Ascending aorta (tissue), 2 donors: Measurements from ENCODE around the gene GZMM. TPM values are rescaled to one million over a fixed set of nuclear protein-coding genes. Genes with fewer than 3 reads are reported as not detected.
"Not testable (repeated sequence)": the region's sequence is repeated elsewhere in the genome, so short reads cannot be mapped to it uniquely, and the experiment has no call there.

Experiments used
- DNase-seq, 2 donors: peaks; one replicate each; pipeline ENCODE4 v3.0.0-alpha.2; 2019; ENCODE audit warnings: low spot score in 2 of 2
- H3K27ac ChIP-seq, 2 donors: fragments of 200-600 bp; sonication (generic); one replicate each; pipeline ENCODE4 v1.5.1; 2016 to 2017; ENCODE audit warnings: mild to moderate bottlenecking in 1 of 2
- H3K27me3 ChIP-seq: fragments of 200-600 bp; sonication (generic); one replicate; pipeline ENCODE4 v1.5.1; 2017
- H3K36me3 ChIP-seq, 2 donors: fragments of 200-600 bp; sonication (generic); one replicate each; pipeline ENCODE4 v1.5.1; 2016
- H3K4me1 ChIP-seq, 2 donors: fragments of 200-600 bp; sonication (generic); one replicate each; pipeline ENCODE4 v1.5.1; 2016 to 2017; ENCODE audit warnings: mild to moderate bottlenecking in 1 of 2
- H3K4me3 ChIP-seq, 2 donors: fragments of 200-600 bp; sonication (generic); one replicate each; pipeline ENCODE4 v1.5.1; 2016 to 2017; ENCODE audit warnings: mild to moderate bottlenecking in 1 of 2
- H3K9me3 ChIP-seq, 2 donors: fragments of 200-600 bp; sonication (generic); one replicate each; pipeline ENCODE4 v1.5.1; 2016
- CTCF ChIP-seq, 3 experiments: fragments of 200-600 bp in 2 of 3; fragments of 450-650 bp in 1 of 3; sonication (generic) in 2 of 3; IDR thresholded peaks; one replicate each; pipeline ENCODE4 v1.5.1; 2016 to 2019; ENCODE audit warnings: antibody characterized with exemption in 3 of 3, mild to moderate bottlenecking in 1 of 3, moderate library complexity in 1 of 3
- intact Hi-C: fragments of 100-400 bp; cut with DNase I; formaldehyde crosslinking; loops from one replicate; pipeline ENCODE4 v1.15.1; 2023
- total RNA-seq: library from RNA; depleted of rRNA; stranded (reverse); fragments of >200 nt; gene quantifications from one replicate; pipeline ENCODE4 v1.1.0, GENCODE V29; 2016

The GZMM gene
- total RNA-seq, 1 donor from 2014 or later, result not detected

- no peak for TF ChIP-seq CTCF (IDR thresholded peaks at IDR 0.05)
- H3K4me1 ChIP-seq, result no peaks in the 10 kb centered on the region
- no peaks in the 10 kb centered on the region for H3K9me3 ChIP-seq
- H3K27ac ChIP-seq, result no peak overlapping the region
- H3K27me3 ChIP-seq, result no peaks in the 10 kb centered on the region
- DNase-seq, result no peak
- intact Hi-C loops, result no loop called here
- no peak overlapping the region for H3K4me3 ChIP-seq
- H3K36me3 ChIP-seq, result peaks cover 39 to 54% of the 10 kb centered on the region in 2 donors
These were observed 37.7 kb downstream of the GZMM start for GRCh38 chr19:581399-582111.

- no peak overlapping the region for H3K27ac ChIP-seq
- H3K4me3 ChIP-seq, result no peak overlapping the region
- no peaks in the 10 kb centered on the region for H3K27me3 ChIP-seq
- H3K36me3 ChIP-seq, result peaks cover 39 to 53% of the 10 kb centered on the region in 2 donors
- TF ChIP-seq CTCF (IDR thresholded peaks at IDR 0.05), result no peak
- H3K4me1 ChIP-seq, result no peaks in the 10 kb centered on the region
- H3K9me3 ChIP-seq, result no peaks in the 10 kb centered on the region
- no peak for DNase-seq
- intact Hi-C loops, result no loop called here
These were observed 38.8 kb downstream of the GZMM start for GRCh38 chr19:582497-583197.

GRCh38 chr19:583198-583967, 39.5 kb downstream of the GZMM start:
- Histone ChIP-seq H3K9me3 (no peaks in the 10 kb centered on the region), H3K36me3 (peaks cover 34 to 46% of the 10 kb centered on the region in 2 donors), H3K4me1 (no peaks in the 10 kb centered on the region), H3K27ac (no peak overlapping the region), H3K4me3 (no peak overlapping the region), H3K27me3 (peaks cover 3% of the 10 kb centered on the region)
- intact Hi-C loops, result no loop called here
- no peak for TF ChIP-seq CTCF (IDR thresholded peaks at IDR 0.05)
- no peak for DNase-seq

GRCh38 chr19:583968-584239, 40.1 kb downstream of the GZMM start:
- DNase-seq, result no peak
- peaks cover 34 to 44% of the 10 kb centered on the region in 2 donors for H3K36me3 ChIP-seq
- intact Hi-C loops, result no loop called here
- H3K4me3 ChIP-seq, result no peak overlapping the region
- H3K9me3 ChIP-seq, result no peaks in the 10 kb centered on the region
- no peak for TF ChIP-seq CTCF (IDR thresholded peaks at IDR 0.05)
- H3K27ac ChIP-seq, result no peak overlapping the region
- peaks cover 6% of the 10 kb centered on the region for H3K27me3 ChIP-seq
- no peaks in the 10 kb centered on the region for H3K4me1 ChIP-seq

- no peak for DNase-seq
- H3K4me3 ChIP-seq, result no peak overlapping the region
- no peaks in the 10 kb centered on the region for H3K9me3 ChIP-seq
- intact Hi-C loops, result no loop called here
- peaks cover 10% of the 10 kb centered on the region for H3K27me3 ChIP-seq
- H3K4me1 ChIP-seq, result peaks cover 0 to 2% of the 10 kb centered on the region in 2 donors
- H3K36me3 ChIP-seq, result peaks cover 31 to 39% of the 10 kb centered on the region in 2 donors
- peak; percentile 53 to 63 (median 59) for TF ChIP-seq CTCF (IDR thresholded peaks at IDR 0.05)
- H3K27ac ChIP-seq, result no peak overlapping the region
These were observed 40.6 kb downstream of the GZMM start for GRCh38 chr19:584240-585001.

- H3K9me3 ChIP-seq, H3K27ac ChIP-seq, DNase-seq, intact Hi-C loops, H3K4me1 ChIP-seq, H3K4me3 ChIP-seq: not testable (repeated sequence)
- peaks cover 29 to 32% of the 10 kb centered on the region in 2 donors for H3K36me3 ChIP-seq
- H3K27me3 ChIP-seq, result peaks cover 12% of the 10 kb centered on the region
These were observed 41.3 kb downstream of the GZMM start for GRCh38 chr19:585146-585545.
